Mesenchymal stem cell (in vitro differentiated cells and primary cell): ENCODE results near the gene SYNE1.
A peak's percentile ranks its signal among the peaks of the same experiment; 100 is the strongest.

Experiments used
- DNase-seq: peaks from one replicate; pipeline ENCODE4 v3.0.0-alpha.2; 2013
- H2AFZ ChIP-seq: one replicate; pipeline ENCODE4 v1.6.1; 2013; ENCODE audit warnings: low read depth, mild to moderate bottlenecking, control low read depth, inconsistent platforms, low read length, moderate library complexity
- H2AK5ac ChIP-seq: 2 replicates; pipeline ENCODE4 v1.6.1; 2013; ENCODE audit warnings: low read length, moderate library complexity, mild to moderate bottlenecking, inconsistent platforms; ENCODE audit not compliant: severe bottlenecking
- H2BK120ac ChIP-seq: one replicate; pipeline ENCODE4 v1.6.1; 2013; ENCODE audit warnings: low read depth, mild to moderate bottlenecking, inconsistent platforms, low read length, moderate library complexity
- H2BK12ac ChIP-seq, 2 experiments: one replicate each; pipeline ENCODE4 v1.6.1; 2013; ENCODE audit warnings: inconsistent platforms in 2 of 2, low read length in 2 of 2, mild to moderate bottlenecking in 2 of 2, moderate library complexity in 2 of 2, control low read depth in 1 of 2
- H2BK15ac ChIP-seq: one replicate; pipeline ENCODE4 v1.6.1; 2013; ENCODE audit warnings: mild to moderate bottlenecking, low read depth, inconsistent platforms; ENCODE audit not compliant: poor library complexity, severe bottlenecking
- H2BK5ac ChIP-seq: 2 replicates; pipeline ENCODE4 v1.6.1; 2013; ENCODE audit warnings: low read depth, mild to moderate bottlenecking, low read length, control low read depth, inconsistent platforms; ENCODE audit not compliant: poor library complexity, severe bottlenecking
- H3K14ac ChIP-seq, 2 experiments: one replicate each; pipeline ENCODE4 v1.6.1; 2013; ENCODE audit warnings: inconsistent platforms in 2 of 2, low read length in 2 of 2, control low read depth in 1 of 2, mild to moderate bottlenecking in 1 of 2, moderate library complexity in 1 of 2
- H3K18ac ChIP-seq, 2 experiments: one replicate each; pipeline ENCODE4 v1.6.1; 2013; ENCODE audit warnings: inconsistent platforms in 2 of 2, low read length in 2 of 2, control low read depth in 1 of 2, low read depth in 1 of 2, mild to moderate bottlenecking in 1 of 2
- H3K23ac ChIP-seq, 2 experiments: one replicate each; pipeline ENCODE4 v1.6.1; 2013; ENCODE audit warnings: inconsistent platforms in 2 of 2, low read length in 2 of 2, mild to moderate bottlenecking in 2 of 2, moderate library complexity in 2 of 2, control low read depth in 1 of 2
- H3K27ac ChIP-seq: 2 replicates; pipeline ENCODE4 v1.5.1; 2013; ENCODE audit warnings: mild to moderate bottlenecking, moderate library complexity, low read length, control low read depth, inconsistent platforms; ENCODE audit not compliant: poor library complexity, severe bottlenecking
- H3K27me3 ChIP-seq, 2 experiments: 2 replicates each; pipeline versions ENCODE4 v1.6.1 to v1.7.0; 2013; ENCODE audit warnings: low read length in 2 of 2, mild to moderate bottlenecking in 2 of 2, moderate library complexity in 2 of 2, control low read depth in 1 of 2, inconsistent platforms in 1 of 2; ENCODE audit not compliant: control insufficient read depth in 1 of 2, insufficient read depth in 1 of 2
- H3K36me3 ChIP-seq, 2 experiments: 2 replicates each; pipeline versions ENCODE4 v1.6.1 to v1.7.0; 2013; ENCODE audit warnings: low read length in 2 of 2, control low read depth in 1 of 2, inconsistent platforms in 1 of 2, low read depth in 1 of 2, mild to moderate bottlenecking in 1 of 2; ENCODE audit not compliant: insufficient read depth in 2 of 2, control insufficient read depth in 1 of 2
- H3K4ac ChIP-seq, 2 experiments: one replicate each; pipeline ENCODE4 v1.6.1; 2013; ENCODE audit warnings: inconsistent platforms in 2 of 2, low read length in 2 of 2, mild to moderate bottlenecking in 2 of 2, moderate library complexity in 2 of 2, control low read depth in 1 of 2, low read depth in 1 of 2
- H3K4me1 ChIP-seq: 2 replicates; pipeline ENCODE4 v1.6.1; 2013; ENCODE audit warnings: low read depth, low read length, control low read depth; ENCODE audit not compliant: control insufficient read depth, insufficient read depth
- H3K4me2 ChIP-seq: 2 replicates; pipeline ENCODE4 v1.6.1; 2013; ENCODE audit warnings: low read length, mild to moderate bottlenecking, inconsistent platforms; ENCODE audit not compliant: poor library complexity, severe bottlenecking
- H3K4me3 ChIP-seq, 2 experiments: 2 replicates each; pipeline versions ENCODE4 v1.5.1 to v1.7.0; 2013; ENCODE audit warnings: low read length in 2 of 2, mild to moderate bottlenecking in 2 of 2, control low read depth in 1 of 2, low read depth in 1 of 2; ENCODE audit not compliant: insufficient read depth in 1 of 2
- H3K79me1 ChIP-seq: replicated peaks from 2 replicates; pipeline ENCODE4 v1.6.1; 2013; ENCODE audit warnings: mild to moderate bottlenecking, control low read depth, low read length, inconsistent platforms; ENCODE audit not compliant: poor library complexity, severe bottlenecking
- H3K9ac ChIP-seq: 2 replicates; pipeline ENCODE4 v1.7.0; 2013; ENCODE audit warnings: mild to moderate bottlenecking, low read length, moderate library complexity
- H3K9me3 ChIP-seq: 2 replicates; pipeline ENCODE4 v1.7.0; 2013; ENCODE audit warnings: mild to moderate bottlenecking, low read length; ENCODE audit not compliant: control insufficient read depth
- H4K8ac ChIP-seq: one replicate; pipeline ENCODE4 v1.6.1; 2013; ENCODE audit warnings: inconsistent platforms, mild to moderate bottlenecking, low read length, moderate library complexity
- H4K91ac ChIP-seq: one replicate; pipeline ENCODE4 v1.6.1; 2013; ENCODE audit warnings: mild to moderate bottlenecking, low read length, inconsistent platforms
- WGBS: methylation state at CpG from one replicate; pipeline ENCODE4 v1.1.7; 2013; ENCODE audit warnings: mixed read lengths; 5-methylcytosine and 5-hydroxymethylcytosine counted together

Gene SYNE1

GRCh38 chr6:152671171-152671570 lies 34.0 kb upstream of the SYNE1 start:
- Histone ChIP-seq H3K36me3 (no peaks in the 10 kb centered on the region), H2BK120ac (no peak overlapping the region), H2BK15ac (no peak overlapping the region), H3K4me2 (no peak overlapping the region), H3K9ac (peak overlapping the region; percentile 39), H3K23ac (no peak overlapping the region), H4K8ac (no peak overlapping the region), H3K27ac (no peak overlapping the region), H2BK5ac (no peak overlapping the region), H3K14ac (no peak overlapping the region), H2AK5ac (no peak overlapping the region), H2AFZ (no peak overlapping the region), H3K4me1 (no peaks in the 10 kb centered on the region), H3K4me3 (no peak overlapping the region), H3K27me3 (peaks cover 0 to 4% of the 10 kb centered on the region in 2 experiments), H4K91ac (no peak overlapping the region), H3K79me1 (no peaks in the 10 kb centered on the region), H3K9me3 (no peaks in the 10 kb centered on the region), H2BK12ac (no peak overlapping the region), H3K4ac (no peak overlapping the region), H3K18ac (no peak overlapping the region)
- WGBS = 73% methylated on average over 3 of the region's 4 CpGs
- DNase-seq = no peak

DNA sequence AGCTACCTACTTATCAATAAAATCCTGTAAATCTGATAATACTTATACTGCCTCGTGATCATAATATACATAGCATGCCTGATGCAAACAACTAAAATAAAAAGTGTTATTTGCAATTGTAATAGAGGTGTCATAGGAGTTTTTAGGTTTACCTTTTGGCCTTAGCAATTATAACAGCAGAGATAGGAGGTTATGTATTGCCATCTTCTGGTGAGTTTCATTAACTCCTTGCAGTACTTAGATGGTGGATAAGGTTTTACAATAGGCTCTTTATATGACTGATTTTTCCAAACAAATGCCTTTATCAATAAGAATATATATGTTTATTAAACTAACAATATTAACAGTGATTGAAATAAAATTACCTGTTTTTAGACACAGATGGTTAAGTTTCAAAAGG lies 32.7 kb upstream of the SYNE1 start:
- Histone ChIP-seq H2BK12ac (no peak overlapping the region), H3K4me2 (no peak overlapping the region), H3K14ac (no peak overlapping the region), H3K4ac (no peak overlapping the region), H2BK15ac (no peak overlapping the region), H4K91ac (no peak overlapping the region), H3K27ac (no peak overlapping the region), H3K4me1 (no peaks in the 10 kb centered on the region), H2BK120ac (no peak overlapping the region), H2AFZ (no peak overlapping the region), H3K4me3 (no peak overlapping the region), H2AK5ac (no peak overlapping the region), H3K9ac (no peak overlapping the region), H3K36me3 (no peaks in the 10 kb centered on the region), H3K18ac (no peak overlapping the region), H3K27me3 (peaks cover 0 to 4% of the 10 kb centered on the region in 2 experiments), H2BK5ac (no peak overlapping the region), H3K9me3 (no peaks in the 10 kb centered on the region), H4K8ac (no peak overlapping the region), H3K23ac (no peak overlapping the region), H3K79me1 (no peaks in the 10 kb centered on the region)
- WGBS = no CpG with 5 or more reads among the region's 1 CpG
- DNase-seq = peak; percentile 26

- 58% methylated on average over 2 of the region's 3 CpGs for WGBS
- Histone ChIP-seq H3K4me3 (no peak overlapping the region), H3K23ac (no peak overlapping the region), H3K14ac (no peak overlapping the region), H3K36me3 (no peaks in the 10 kb centered on the region), H4K91ac (no peak overlapping the region), H2BK120ac (no peak overlapping the region), H2BK5ac (no peak overlapping the region), H3K79me1 (no peaks in the 10 kb centered on the region), H4K8ac (no peak overlapping the region), H2BK12ac (no peak overlapping the region), H3K18ac (no peak overlapping the region), H3K4me2 (no peak overlapping the region), H2BK15ac (no peak overlapping the region), H3K27me3 (peaks cover 0 to 8% of the 10 kb centered on the region in 2 experiments), H3K9ac (no peak overlapping the region), H2AK5ac (no peak overlapping the region), H3K4ac (no peak overlapping the region), H2AFZ (no peak overlapping the region), H3K27ac (no peak overlapping the region), H3K9me3 (no peaks in the 10 kb centered on the region), H3K4me1 (no peaks in the 10 kb centered on the region)
- no peak for DNase-seq
Observed at GRCh38 chr6:152661776-152662175, 24.6 kb upstream of the SYNE1 start.

DNA sequence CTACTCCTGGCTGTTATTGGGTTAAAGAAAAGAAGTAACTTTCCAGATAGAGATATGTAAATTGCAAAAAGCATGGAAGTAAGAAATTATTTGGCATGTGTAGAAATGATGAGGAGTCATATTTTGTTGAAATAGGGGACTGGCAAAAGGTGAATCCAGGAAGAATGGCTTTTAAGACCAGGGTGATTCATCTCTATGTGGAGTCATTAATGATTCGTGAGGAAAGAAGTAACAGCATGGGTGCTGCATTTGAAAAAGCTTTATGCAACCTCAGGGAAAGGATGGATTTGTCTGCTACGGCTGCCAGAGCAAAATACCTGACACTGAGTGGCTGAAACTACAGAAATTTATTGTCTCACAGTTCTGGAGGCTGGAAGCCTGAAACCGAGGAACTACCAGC lies 14.8 kb upstream of the SYNE1 start:
- H3K27ac ChIP-seq = no peak overlapping the region
- no peak overlapping the region for H3K18ac ChIP-seq
- no peak for DNase-seq
- peaks cover 0 to 3% of the 10 kb centered on the region in 2 experiments for H3K27me3 ChIP-seq
- H3K4me3 ChIP-seq = no peak overlapping the region
- H3K23ac ChIP-seq = no peak overlapping the region
- H2AFZ ChIP-seq = no peak overlapping the region
- H2BK5ac ChIP-seq = no peak overlapping the region
- no peak overlapping the region for H3K4ac ChIP-seq
- H2BK120ac ChIP-seq = no peak overlapping the region
- no peak overlapping the region for H3K14ac ChIP-seq
- no peak overlapping the region for H2AK5ac ChIP-seq
- H3K9me3 ChIP-seq = no peaks in the 10 kb centered on the region
- no peaks in the 10 kb centered on the region for H3K79me1 ChIP-seq
- WGBS = 54% methylated on average over 3 of the region's 3 CpGs
- H3K4me1 ChIP-seq = no peaks in the 10 kb centered on the region
- no peak overlapping the region for H2BK12ac ChIP-seq
- no peak overlapping the region for H4K91ac ChIP-seq
- no peak overlapping the region for H3K9ac ChIP-seq
- H2BK15ac ChIP-seq = no peak overlapping the region
- H3K4me2 ChIP-seq = no peak overlapping the region
- no peaks in the 10 kb centered on the region for H3K36me3 ChIP-seq
- H4K8ac ChIP-seq = no peak overlapping the region
